GM21576 (cell line): Measurements from ENCODE around the gene ELF5.

ENCODE experiments used
- ATAC-seq: cut with Tn5 transposase; IDR thresholded peaks from one replicate; pipeline ENCODE4 v1.9.1; 2021; ENCODE audit warnings: mild to moderate bottlenecking, moderate library complexity; ENCODE audit not compliant: unreplicated experiment

The ELF5 gene

GRCh38 chr11:34523053-34523452 lies 9.5 kb upstream of the ELF5 start:
- ATAC-seq, result no peak

GRCh38 chr11:34522188-34522587 lies 8.6 kb upstream of the ELF5 start:
- no peak for ATAC-seq

- ATAC-seq, result no peak
Measured at GRCh38 chr11:34521265-34521664, 7.7 kb upstream of the ELF5 start.

- ATAC-seq, result no peak
Measured at GRCh38 chr11:34519595-34520235, 6.1 kb upstream of the ELF5 start.

- no peak for ATAC-seq
Measured at GRCh38 chr11:34516247-34517040, 2.9 kb upstream of the ELF5 start.

GRCh38 chr11:34514597-34514996 lies 1.0 kb upstream of the ELF5 start:
- ATAC-seq, result no peak

GRCh38 chr11:34512840-34513681 lies 533 bp downstream of the ELF5 start:
- ATAC-seq, result peak; percentile 86

- no peak for ATAC-seq
Measured at GRCh38 chr11:34510673-34511072, 2.9 kb downstream of the ELF5 start.

GRCh38 chr11:34510218-34510617 lies 3.4 kb downstream of the ELF5 start:
- no peak for ATAC-seq

- no peak for ATAC-seq
Measured at GRCh38 chr11:34509336-34509876, 4.2 kb downstream of the ELF5 start.

- ATAC-seq, result no peak
Measured at GRCh38 chr11:34508524-34508923, 5.1 kb downstream of the ELF5 start.

- no peak for ATAC-seq
Measured at GRCh38 chr11:34507610-34508009, 6.0 kb downstream of the ELF5 start.

GRCh38 chr11:34507156-34507555 lies 6.4 kb downstream of the ELF5 start:
- ATAC-seq, result no peak

GRCh38 chr11:34505874-34506273 lies 7.7 kb downstream of the ELF5 start:
- no peak for ATAC-seq

- no peak for ATAC-seq
Measured at GRCh38 chr11:34502949-34503348, 10.6 kb downstream of the ELF5 start.

- ATAC-seq, result no peak
Measured at GRCh38 chr11:34501949-34502348, 11.6 kb downstream of the ELF5 start.

- no peak for ATAC-seq
Measured at GRCh38 chr11:34501500-34501899, 12.1 kb downstream of the ELF5 start.

- ATAC-seq, result no peak
Measured at GRCh38 chr11:34499719-34500500, 13.7 kb downstream of the ELF5 start.

GRCh38 chr11:34495724-34496377 lies 17.7 kb downstream of the ELF5 start:
- ATAC-seq, result no peak

- ATAC-seq, result no peak
Measured at GRCh38 chr11:34495239-34495723, 18.3 kb downstream of the ELF5 start.
